GM19463 (cell line): ENCODE measurements around the gene SNCAIP.
"Not testable (repeated sequence)": the region's sequence is repeated elsewhere in the genome, so short reads cannot be mapped to it uniquely, and the experiment has no call there.

ENCODE experiments used
- ATAC-seq: cut with Tn5 transposase; IDR thresholded peaks from one replicate; pipeline ENCODE4 v1.9.1; 2021; ENCODE audit warnings: mild to moderate bottlenecking, moderate library complexity; ENCODE audit not compliant: unreplicated experiment

SNCAIP gene

GRCh38 chr5:122458278-122458872, 146.3 kb downstream of the SNCAIP start:
- peak; percentile 67 for ATAC-seq

GRCh38 chr5:122462486-122462885, 150.4 kb downstream of the SNCAIP start:
- no peak for ATAC-seq

- ATAC-seq: peak; percentile 70
Observed at GRCh38 chr5:122463221-122463620, 151.2 kb downstream of the SNCAIP start.

- no peak for ATAC-seq
Observed at GRCh38 chr5:122464191-122464590, 152.2 kb downstream of the SNCAIP start.

- no peak for ATAC-seq
Observed at GRCh38 chr5:122465031-122465577, 153.1 kb downstream of the SNCAIP start.

- ATAC-seq: no peak
Observed at GRCh38 chr5:122465994-122466393, 154.0 kb downstream of the SNCAIP start.

GRCh38 chr5:122468351-122469116, 156.5 kb downstream of the SNCAIP start:
- ATAC-seq: no peak

- ATAC-seq: no peak
Observed at GRCh38 chr5:122469384-122469919, 157.4 kb downstream of the SNCAIP start.

GRCh38 chr5:122470365-122470764, 158.3 kb downstream of the SNCAIP start:
- ATAC-seq: no peak

- no peak for ATAC-seq
Observed at GRCh38 chr5:122471031-122471751, 159.2 kb downstream of the SNCAIP start.

- no peak for ATAC-seq
Observed at GRCh38 chr5:122471752-122472061, 159.7 kb downstream of the SNCAIP start.

- ATAC-seq: no peak
Observed at GRCh38 chr5:122473138-122473843, 161.3 kb downstream of the SNCAIP start.

- no peak for ATAC-seq
Observed at GRCh38 chr5:122473941-122474340, 161.9 kb downstream of the SNCAIP start.

GRCh38 chr5:122478741-122479442, 166.9 kb downstream of the SNCAIP start:
- ATAC-seq: no peak

- no peak for ATAC-seq
Observed at GRCh38 chr5:122480146-122480545, 168.1 kb downstream of the SNCAIP start.

- ATAC-seq: no peak
Observed at GRCh38 chr5:122484103-122484502, 172.1 kb downstream of the SNCAIP start.

- ATAC-seq: no peak
Observed at GRCh38 chr5:122485226-122485625, 173.2 kb downstream of the SNCAIP start.

GRCh38 chr5:122486616-122487015, 174.6 kb downstream of the SNCAIP start:
- ATAC-seq: not testable (repeated sequence)

GRCh38 chr5:122490718-122491117, 178.7 kb downstream of the SNCAIP start:
- ATAC-seq: no peak

GRCh38 chr5:122492675-122493074, 180.6 kb downstream of the SNCAIP start:
- ATAC-seq: no peak
